GM23248 (cell line): ENCODE measurements around the gene PIGT.

Source experiments
- EZH2 ChIP-seq: fragments of 200-600 bp; sonication (generic); IDR thresholded peaks from 2 replicates; pipeline ENCODE4 v1.6.1; 2018; ENCODE audit warnings: antibody characterized with exemption, mild to moderate bottlenecking; ENCODE audit not compliant: insufficient read depth, poor library complexity, severe bottlenecking
- EZH2phosphoT487 ChIP-seq: fragments of 200-600 bp; sonication (generic); IDR thresholded peaks from 2 replicates; pipeline ENCODE4 v1.6.1; 2018; ENCODE audit warnings: antibody characterized with exemption, moderate library complexity, mild to moderate bottlenecking, low read depth; ENCODE audit not compliant: insufficient read depth

DNA sequence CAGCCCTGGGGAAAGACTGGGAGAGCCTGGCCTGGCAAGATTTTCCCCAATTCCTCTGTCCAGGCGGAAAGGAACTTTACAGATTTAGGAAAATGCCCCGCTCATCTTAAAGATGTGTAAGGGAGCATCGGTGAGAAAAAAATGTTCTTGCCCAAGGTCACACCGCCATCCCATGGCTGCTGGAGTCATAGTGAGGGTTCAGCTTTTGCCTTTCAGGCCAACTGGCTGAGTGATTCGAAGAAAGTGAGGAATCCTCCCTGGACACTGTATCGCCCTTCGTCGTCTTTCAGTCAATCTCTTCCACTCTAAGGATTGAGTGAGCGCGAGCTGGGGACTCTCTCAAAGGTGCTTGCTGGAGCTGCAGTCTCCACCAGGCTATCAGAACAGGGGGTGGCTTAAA is 55.0 kb downstream of the PIGT start:
- peak; percentile 3 for TF ChIP-seq EZH2
- no peak for TF ChIP-seq EZH2phosphoT487
